K562 (cell line): ENCODE results near the gene IPPK.

Source experiments
- CEBPZ ChIP-seq: fragments of 150-350 bp; IDR thresholded peaks from 2 replicates; pipeline ENCODE4 v1.6.1; 2014; ENCODE audit warnings: low read depth, mild to moderate bottlenecking, low read length, borderline replicate concordance
- CTCF ChIP-seq, 3 experiments: IDR thresholded peaks in 2 of 3; conservative IDR thresholded peaks in 1 of 3; 2 replicates each; pipeline ENCODE4 v1.5.1; 2011 to 2012; ENCODE audit warnings: low read length in 3 of 3, mild to moderate bottlenecking in 3 of 3, control low read depth in 2 of 3, improper control_type of control experiment in 1 of 3, inconsistent platforms in 1 of 3, low read depth in 1 of 3, mixed read lengths in 1 of 3, moderate library complexity in 1 of 3; ENCODE audit not compliant: insufficient read depth in 2 of 3
- FOXM1 ChIP-seq, 2 experiments: fragments of 450-650 bp in 1 of 2; sonication (generic) in 1 of 2; formaldehyde crosslinking in 1 of 2; IDR thresholded peaks; 2 replicates each; pipeline versions ENCODE4 v1.6.1 to v1.9.0; 2017 to 2022; ENCODE audit warnings: low read depth in 2 of 2, mild to moderate bottlenecking in 2 of 2, missing genetic modification reagents in 1 of 2, moderate library complexity in 1 of 2
- HSF4 ChIP-seq: fragments of 250-450 bp; sonication (Bioruptor Pico); IDR thresholded peaks from 2 replicates; pipeline ENCODE4 v2.1.2; 2022; ENCODE audit warnings: mild to moderate bottlenecking, moderate library complexity, borderline replicate concordance
- PHB ChIP-seq: fragments of 250-450 bp; sonication (Bioruptor Pico); IDR thresholded peaks from 2 replicates; pipeline ENCODE4 v1.5.0; 2021
- PHF8 ChIP-seq: fragments of 200-600 bp; sonication (generic); IDR thresholded peaks from 2 replicates; pipeline ENCODE4 v1.6.1; 2012; ENCODE audit warnings: mixed run types, mild to moderate bottlenecking, inconsistent platforms, low read length, moderate library complexity, borderline replicate concordance
- POLR2A ChIP-seq: fragments of 450-650 bp; conservative IDR thresholded peaks from 2 replicates; pipeline ENCODE4 v1.6.1; 2016
- REST ChIP-seq, 2 experiments: fragments of 450-650 bp; formaldehyde crosslinking in 1 of 2; IDR thresholded peaks; 2 replicates each; pipeline versions ENCODE4 v1.4.0 to v1.6.1; 2014 to 2020; ENCODE audit warnings: mild to moderate bottlenecking in 2 of 2, borderline replicate concordance in 1 of 2, low read depth in 1 of 2
- RFX5 ChIP-seq: IDR thresholded peaks from 2 replicates; pipeline ENCODE4 v1.6.1; 2011; ENCODE audit warnings: low read depth, mild to moderate bottlenecking, improper control_type of control experiment, low read length
- ZNF224 ChIP-seq: sonication (generic); formaldehyde crosslinking; IDR thresholded peaks from 2 replicates; pipeline ENCODE4 v1.8.0; 2022; ENCODE audit warnings: mild to moderate bottlenecking, missing genetic modification reagents

- TF ChIP-seq CTCF (IDR thresholded peaks at IDR 0.05 in 2 of 3, conservative IDR thresholded peaks at IDR 0.05 in 1 of 3; ENCODE audit: insufficient read depth in 2 of 3, low read depth in 1 of 3, low read length in 3 of 3) (no peak), ZNF224 (CRISPR knock-in tag) (no peak), CEBPZ (no peak), PHF8 (no peak), FOXM1 (IDR thresholded peaks at IDR 0.05; ENCODE audit: low read depth) (no peak), FOXM1 (CRISPR knock-in tag; IDR thresholded peaks at IDR 0.05; ENCODE audit: low read depth) (no peak), RFX5 (no peak), HSF4 (CRISPR knock-in tag) (no peak), PHB (CRISPR knock-in tag) (no peak), REST (IDR thresholded peaks at IDR 0.05; ENCODE audit: borderline replicate concordance) (no peak), REST (CRISPR knock-in tag; IDR thresholded peaks at IDR 0.05; ENCODE audit: low read depth) (no peak), POLR2A (no peak)
Observed at GRCh38 chr9:92658176-92658575, 11.8 kb downstream of the IPPK start.
